Measurements from ENCODE around the gene GAL3ST3.

DNA sequence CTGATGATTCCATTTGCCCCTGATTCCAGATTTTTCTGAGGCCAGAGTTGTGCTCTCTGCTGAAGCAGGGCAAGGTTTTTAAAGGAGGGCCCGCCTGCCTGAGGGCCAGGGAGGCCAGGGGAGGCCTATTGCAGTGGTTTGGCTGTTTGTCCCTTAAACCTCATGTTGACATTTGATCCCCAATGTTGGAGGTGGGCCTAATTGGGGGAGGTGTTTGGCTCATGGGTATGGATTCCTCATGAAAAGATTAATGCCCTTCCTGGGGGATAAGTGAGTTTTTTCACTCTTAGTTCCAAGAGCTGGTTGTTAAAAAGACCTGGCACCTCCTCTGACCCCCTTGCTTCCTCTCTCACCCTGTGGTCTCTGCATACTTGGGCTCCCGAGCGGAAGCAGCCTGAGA lies 9.2 kb downstream of the GAL3ST3 start:
- no peak for TF ChIP-seq GATA2 (IDR thresholded peaks at IDR 0.05; ENCODE audit: low read depth, low read length)
- TF ChIP-seq GATA3 (IDR thresholded peaks at IDR 0.05; ENCODE audit: low read depth, low read length): no peak
